Fibroblast of villous mesenchyme (primary cell): ENCODE data around the gene DLX2. TPM values are rescaled to one million over a fixed set of nuclear protein-coding genes. Genes with fewer than 3 reads are reported as not detected.

Experiments used
- DNase-seq: peaks from one replicate; pipeline ENCODE4 v3.0.0-alpha.2; 2010; ENCODE audit warnings: low read depth
- H3K4me3 ChIP-seq: 2 replicates; pipeline ENCODE4 v1.5.1; 2011; ENCODE audit warnings: low read depth, mild to moderate bottlenecking, low read length
- CTCF ChIP-seq: IDR thresholded peaks from 2 replicates; pipeline ENCODE4 v1.5.1; 2012; ENCODE audit warnings: low read depth, mild to moderate bottlenecking, low read length; ENCODE audit not compliant: insufficient read depth
- total RNA-seq: library from RNA; depleted of rRNA; stranded (reverse); fragments of >200 nt; gene quantifications from 2 replicates; pipeline ENCODE4 v1.2.3, GENCODE V29; 2012

Gene DLX2
- total RNA-seq, 1 donor = under 0.01 TPM

GRCh38 chr2:172096626-172097547 lies 5.8 kb downstream of the DLX2 start:
- no peak for TF ChIP-seq CTCF

DNA sequence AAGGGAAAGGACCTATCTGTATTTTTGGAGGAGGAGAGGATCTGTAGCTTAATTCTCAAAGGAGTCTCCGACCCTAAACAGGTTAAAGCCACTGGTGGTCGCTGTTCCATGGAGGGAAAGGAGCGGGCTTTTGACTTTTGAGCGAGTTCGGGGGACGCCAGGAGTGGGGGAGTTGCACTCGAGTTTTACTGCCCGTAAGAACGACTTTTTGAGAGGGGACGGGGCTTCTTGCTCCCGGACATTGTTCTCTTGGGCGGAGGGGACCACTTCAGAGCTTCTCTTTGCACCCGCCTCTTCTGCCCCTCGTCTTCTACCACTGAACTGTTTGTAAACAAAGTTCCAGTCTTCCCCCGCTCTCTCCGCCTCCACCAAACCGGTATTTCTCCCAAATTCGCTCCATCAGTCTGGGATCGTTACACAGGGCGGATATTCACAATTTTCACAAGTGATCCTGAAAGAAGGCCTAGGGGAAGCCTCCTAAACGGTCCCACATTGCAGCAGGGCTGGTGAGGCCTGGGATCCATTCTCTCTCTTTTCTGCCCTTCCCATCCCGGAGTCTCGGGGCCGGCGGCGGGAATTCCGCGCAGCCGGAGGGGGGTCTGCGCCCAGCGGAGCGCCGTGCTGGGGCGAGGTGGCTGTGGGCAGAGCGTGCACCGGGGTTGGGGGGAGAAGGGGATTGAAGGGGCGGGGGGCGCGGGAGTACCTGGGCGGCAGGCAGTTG lies 6.6 kb downstream of the DLX2 start:
- no peak for DNase-seq
- H3K4me3 ChIP-seq = peak overlapping the region; percentile 58

More at GRCh38 chr2:172096626-172097547, 5.8 kb downstream of the DLX2 start:
- peak overlapping the region; percentile 45 for H3K4me3 ChIP-seq
- DNase-seq = no peak

DNA sequence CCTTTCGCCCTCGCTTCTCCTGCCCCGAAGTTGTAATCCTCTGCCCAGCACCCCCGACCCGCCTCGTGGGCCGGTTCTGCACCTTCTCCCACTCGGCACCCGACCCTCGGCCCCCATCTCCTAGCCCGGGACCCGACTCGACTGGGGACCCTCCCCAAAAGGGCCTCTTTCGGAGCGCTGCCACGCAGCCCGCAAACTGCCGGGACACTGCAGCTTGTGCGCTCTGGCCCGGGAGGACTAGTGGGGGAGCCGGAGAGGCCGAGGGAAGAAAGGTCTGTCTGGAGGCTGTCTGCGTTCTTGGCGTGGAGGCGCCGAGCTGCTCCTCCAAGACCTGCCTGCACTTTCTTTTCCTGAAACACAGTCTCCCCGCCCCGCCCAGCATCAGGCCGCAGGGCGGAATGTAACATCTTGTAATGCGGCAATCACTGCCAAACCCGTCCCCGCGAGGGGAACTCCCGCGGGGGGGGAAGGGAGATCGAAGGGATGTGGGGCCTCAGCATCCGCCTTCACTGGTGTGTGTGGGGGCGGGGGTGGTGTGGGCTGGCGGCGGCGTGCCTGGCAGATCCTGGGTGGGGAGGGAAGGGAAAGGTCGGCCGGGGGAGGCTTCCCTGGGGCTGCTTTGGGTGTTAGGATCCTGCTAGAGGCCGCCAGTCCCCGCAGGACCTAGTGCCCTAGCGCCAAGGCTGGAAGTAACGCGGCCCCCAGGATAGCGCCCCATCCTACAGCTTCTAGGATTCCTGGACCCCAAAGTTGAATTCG lies 7.4 kb downstream of the DLX2 start:
- H3K4me3 ChIP-seq = peak overlapping the region; percentile 58
- no peak for TF ChIP-seq CTCF
- DNase-seq = peak; percentile 61

More for the DNA sequence above, 6.6 kb downstream of the DLX2 start:
- TF ChIP-seq CTCF = no peak

- no peak for DNase-seq
- H3K4me3 ChIP-seq = peak overlapping the region; percentile 58
- no peak for TF ChIP-seq CTCF
These were observed 8.2 kb downstream of the DLX2 start for GRCh38 chr2:172094294-172095145.

DNA sequence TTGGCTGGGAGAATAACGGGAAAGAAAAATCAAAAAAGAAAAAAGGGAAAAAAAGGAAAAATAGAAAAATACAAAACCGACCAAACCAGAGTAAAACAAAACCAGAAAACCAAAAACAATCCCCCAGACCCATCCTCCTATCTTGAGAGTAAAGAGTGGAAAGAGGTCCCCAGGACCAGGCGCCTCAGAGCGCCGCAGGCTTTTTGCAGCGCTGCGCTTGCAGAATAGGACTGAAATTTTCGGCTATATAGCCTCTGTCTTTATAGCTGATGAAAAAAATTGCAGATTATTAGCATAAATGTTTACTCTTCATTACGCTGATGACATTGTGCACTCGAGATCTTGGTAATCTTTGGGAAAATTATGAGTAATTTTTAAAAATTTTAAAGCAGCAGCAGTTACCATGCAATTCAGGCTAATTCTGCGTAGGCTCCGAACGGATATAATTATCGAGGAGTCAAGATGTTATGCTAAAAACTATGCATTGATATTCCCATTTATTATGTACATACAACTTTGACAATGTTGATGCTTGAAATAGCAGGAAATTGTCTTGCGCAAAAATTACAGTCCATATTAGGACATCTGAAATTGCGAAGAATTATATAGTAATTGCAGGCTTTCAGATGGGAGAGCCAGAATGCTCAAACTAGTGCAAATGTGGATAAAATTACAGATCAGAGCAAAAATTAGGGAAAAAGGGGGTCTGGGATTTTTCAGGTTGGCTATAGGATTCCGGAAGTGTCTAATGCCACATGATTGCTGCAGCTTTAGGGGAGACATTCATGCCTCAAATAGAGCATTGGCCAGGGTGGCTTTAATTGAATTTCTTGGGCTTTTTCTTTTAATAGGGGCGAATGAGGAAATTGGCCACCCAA lies 9.0 kb downstream of the DLX2 start:
- no peak overlapping the region for H3K4me3 ChIP-seq
- TF ChIP-seq CTCF = no peak
- DNase-seq = no peak
